Natural killer cell (primary cell): ENCODE measurements around the gene FFAR1. TPM values are rescaled to one million over a fixed set of nuclear protein-coding genes. Genes with fewer than 3 reads are reported as not detected.

Source experiments
- ATAC-seq, 3 donors: fragments of 150-1000 bp in 2 of 3; fragments of 200-7000 bp in 1 of 3; cut with Tn5 transposase; 1 replicate in 1 of 3; 2 replicates in 2 of 3; pipeline ENCODE4 v1.10.0; 2021; ENCODE audit warnings: mild to moderate bottlenecking in 2 of 3, moderate library complexity in 2 of 3
- DNase-seq, 2 donors: peaks; one replicate each; pipeline versions ENCODE4 v3.0.0 to v3.0.0-alpha.2; 2013 to 2021; ENCODE audit warnings: mixed read lengths in 1 of 2
- H3K27ac ChIP-seq: one replicate; pipeline ENCODE4 v1.5.1; 2013; ENCODE audit warnings: mild to moderate bottlenecking, low read length
- H3K27me3 ChIP-seq: one replicate; pipeline ENCODE4 v1.6.1; 2013; ENCODE audit warnings: low read length; ENCODE audit not compliant: control insufficient read depth, insufficient read depth
- H3K36me3 ChIP-seq: one replicate; pipeline ENCODE4 v1.6.1; 2013; ENCODE audit warnings: low read length; ENCODE audit not compliant: control insufficient read depth, insufficient read depth
- H3K4me1 ChIP-seq: one replicate; pipeline ENCODE4 v1.6.1; 2013; ENCODE audit warnings: low read length; ENCODE audit not compliant: control insufficient read depth, insufficient read depth
- H3K4me3 ChIP-seq: one replicate; pipeline ENCODE4 v1.5.1; 2013; ENCODE audit warnings: low read length
- H3K9me3 ChIP-seq: one replicate; pipeline ENCODE4 v1.6.1; 2013; ENCODE audit warnings: low read length; ENCODE audit not compliant: control insufficient read depth, insufficient read depth
- H3K27ac Mint-ChIP-seq, 2 donors: one replicate each; pipeline ENCODE4 v1.8.0; 2022; ENCODE audit warnings: mild to moderate bottlenecking in 2 of 2, mixed read lengths in 2 of 2, moderate library complexity in 1 of 2
- H3K27me3 Mint-ChIP-seq, 2 donors: one replicate each; pipeline ENCODE4 v1.8.0; 2022; ENCODE audit warnings: low read depth in 2 of 2, mixed read lengths in 2 of 2
- H3K36me3 Mint-ChIP-seq: one replicate; pipeline ENCODE4 v1.8.0; 2022; ENCODE audit warnings: mixed read lengths
- H3K4me1 Mint-ChIP-seq, 2 donors: one replicate each; pipeline ENCODE4 v1.8.0; 2022; ENCODE audit warnings: mixed read lengths in 2 of 2
- H3K4me3 Mint-ChIP-seq: one replicate; pipeline ENCODE4 v1.8.0; 2022; ENCODE audit warnings: mild to moderate bottlenecking, moderate library complexity, mixed read lengths
- H3K9me3 Mint-ChIP-seq, 2 donors: one replicate each; pipeline ENCODE4 v1.8.0; 2022; ENCODE audit warnings: mixed read lengths in 2 of 2
- CTCF ChIP-seq: fragments of 200-600 bp; IDR thresholded peaks from one replicate; pipeline ENCODE4 v1.8.0; 2022; ENCODE audit warnings: antibody characterized with exemption
- WGBS: methylation state at CpG from one replicate; pipeline ENCODE4 v1.1.7; 2013; ENCODE audit warnings: missing lambda C conversion rate; ENCODE audit not compliant: insufficient coverage; 5-methylcytosine and 5-hydroxymethylcytosine counted together
- intact Hi-C: fragments of 100-400 bp; cut with micrococcal nuclease; formaldehyde crosslinking; loops from one replicate; pipeline ENCODE4 v1.14.2; 2022
- total RNA-seq, 4 donors: library from RNA; stranded (reverse); fragments of 120-200 nt in 1 of 4; gene quantifications; one replicate each; pipeline versions ENCODE4 v1.2.3 to v1.2.4, GENCODE V29; 2013 to 2022

Gene FFAR1
- total RNA-seq, 3 donors from 2014 or later (not counting 1 experiment from before 2014, with no cell fraction given), result 0.30 to 0.47 TPM; not detected in 1

- TF ChIP-seq CTCF, result no peak
- H3K27ac ChIP-seq, result no peak overlapping the region
- H3K36me3 ChIP-seq, result no peaks in the 10 kb centered on the region
- DNase-seq, result no peak
- H3K4me3 ChIP-seq, result no peak overlapping the region
- Mint-ChIP-seq H3K27ac (no peak overlapping the region), H3K4me1 (peaks cover 10 to 15% of the 10 kb centered on the region in 2 donors), H3K27me3 (peaks cover 10 to 17% of the 10 kb centered on the region in 2 donors), H3K4me3 (no peak overlapping the region), H3K9me3 (no peaks in the 10 kb centered on the region), H3K36me3 (no peaks in the 10 kb centered on the region)
- ATAC-seq, result no peak
- intact Hi-C loops, result no loop called here
- H3K27me3 ChIP-seq, result no peaks in the 10 kb centered on the region
- 86% methylated on average over 5 of the region's 5 CpGs for WGBS
- H3K9me3 ChIP-seq, result no peaks in the 10 kb centered on the region
- H3K4me1 ChIP-seq, result peaks cover 19% of the 10 kb centered on the region
Observed at GRCh38 chr19:35342430-35342829, 5.3 kb upstream of the FFAR1 start.

- Histone ChIP-seq H3K27ac (no peak overlapping the region), H3K4me1 (peaks cover 29% of the 10 kb centered on the region), H3K36me3 (no peaks in the 10 kb centered on the region), H3K9me3 (no peaks in the 10 kb centered on the region), H3K27me3 (no peaks in the 10 kb centered on the region), H3K4me3 (no peak overlapping the region)
- WGBS, result 87% methylated on average over 17 of the region's 17 CpGs
- Mint-ChIP-seq H3K4me1 (peaks cover 10 to 21% of the 10 kb centered on the region in 2 donors), H3K27me3 (peaks cover 10 to 23% of the 10 kb centered on the region in 2 donors), H3K36me3 (no peaks in the 10 kb centered on the region), H3K27ac (no peak overlapping the region), H3K9me3 (no peaks in the 10 kb centered on the region), H3K4me3 (no peak overlapping the region)
- ATAC-seq (no peak), DNase-seq (peak in 1 of 2 donors; percentile 13)
- TF ChIP-seq CTCF, result no peak
- intact Hi-C loops, result no loop called here
Observed at GRCh38 chr19:35344511-35345031, 3.1 kb upstream of the FFAR1 start.

GRCh38 chr19:35345671-35346111 is 2.0 kb upstream of the FFAR1 start:
- intact Hi-C loops, result no loop called here
- Mint-ChIP-seq H3K27me3 (peaks cover 10 to 23% of the 10 kb centered on the region in 2 donors), H3K4me3 (no peak overlapping the region), H3K4me1 (peaks cover 10 to 21% of the 10 kb centered on the region in 2 donors), H3K27ac (no peak overlapping the region), H3K36me3 (no peaks in the 10 kb centered on the region), H3K9me3 (no peaks in the 10 kb centered on the region)
- 69% methylated on average over 10 of the region's 11 CpGs for WGBS
- ATAC-seq, result no peak
- Histone ChIP-seq H3K36me3 (no peaks in the 10 kb centered on the region), H3K4me3 (no peak overlapping the region), H3K9me3 (no peaks in the 10 kb centered on the region), H3K27me3 (no peaks in the 10 kb centered on the region), H3K27ac (no peak overlapping the region), H3K4me1 (peaks cover 29% of the 10 kb centered on the region)
- peak in 1 of 2 donors; percentile 13 for DNase-seq
- no peak for TF ChIP-seq CTCF
